HG03378 (cell line): Measurements from ENCODE around the gene HIVEP3.

ENCODE experiments used
- ATAC-seq: cut with Tn5 transposase; IDR thresholded peaks from one replicate; pipeline ENCODE4 v1.9.1; 2021; ENCODE audit warnings: mild to moderate bottlenecking, moderate library complexity; ENCODE audit not compliant: unreplicated experiment

HIVEP3 gene

GRCh38 chr1:41735631-41736260, 183.0 kb downstream of the HIVEP3 start:
- ATAC-seq, result no peak

- no peak for ATAC-seq
Observed at GRCh38 chr1:41735139-41735538, 183.6 kb downstream of the HIVEP3 start.

- no peak for ATAC-seq
Observed at GRCh38 chr1:41734201-41734970, 184.3 kb downstream of the HIVEP3 start.

- no peak for ATAC-seq
Observed at GRCh38 chr1:41733725-41734124, 185.0 kb downstream of the HIVEP3 start.

- ATAC-seq, result no peak
Observed at GRCh38 chr1:41733021-41733420, 185.7 kb downstream of the HIVEP3 start.

GRCh38 chr1:41731516-41732030, 187.1 kb downstream of the HIVEP3 start:
- ATAC-seq, result no peak

- ATAC-seq, result no peak
Observed at GRCh38 chr1:41730806-41731205, 187.9 kb downstream of the HIVEP3 start.

- peak; percentile 85 for ATAC-seq
Observed at GRCh38 chr1:41728403-41729202, 190.1 kb downstream of the HIVEP3 start.

- no peak for ATAC-seq
Observed at GRCh38 chr1:41727749-41728115, 191.0 kb downstream of the HIVEP3 start.

- ATAC-seq, result no peak
Observed at GRCh38 chr1:41726899-41727748, 191.6 kb downstream of the HIVEP3 start.

- no peak for ATAC-seq
Observed at GRCh38 chr1:41726292-41726691, 192.4 kb downstream of the HIVEP3 start.

GRCh38 chr1:41724926-41725325, 193.8 kb downstream of the HIVEP3 start:
- ATAC-seq, result no peak

GRCh38 chr1:41724248-41724647, 194.5 kb downstream of the HIVEP3 start:
- ATAC-seq, result no peak

- ATAC-seq, result no peak
Observed at GRCh38 chr1:41723786-41724185, 194.9 kb downstream of the HIVEP3 start.

GRCh38 chr1:41722184-41722583, 196.5 kb downstream of the HIVEP3 start:
- no peak for ATAC-seq

GRCh38 chr1:41720861-41721410, 197.8 kb downstream of the HIVEP3 start:
- ATAC-seq, result no peak

GRCh38 chr1:41719590-41719989, 199.1 kb downstream of the HIVEP3 start:
- no peak for ATAC-seq

- ATAC-seq, result no peak
Observed at GRCh38 chr1:41719128-41719527, 199.6 kb downstream of the HIVEP3 start.

GRCh38 chr1:41718497-41718896, 200.2 kb downstream of the HIVEP3 start:
- no peak for ATAC-seq
